Upper lobe of left lung (tissue), 6 donors: ENCODE data around the gene ID2. TPM values are rescaled to one million over a fixed set of nuclear protein-coding genes. Genes with fewer than 3 reads are reported as not detected.

Source experiments
- ATAC-seq, 2 donors: fragments of 200-7000 bp; cut with Tn5 transposase; one replicate each; pipeline ENCODE4 v1.9.1; 2022; ENCODE audit warnings: mild to moderate bottlenecking in 2 of 2, moderate library complexity in 2 of 2; ENCODE audit not compliant: low FRiP score in 2 of 2
- DNase-seq, 2 donors: peaks; one replicate each; pipeline ENCODE4 v3.0.0-alpha.2; 2019 to 2020
- H3K27ac ChIP-seq, 4 donors: fragments of 200-600 bp; sonication (generic); one replicate each; pipeline ENCODE4 v1.5.1; 2016 to 2019
- H3K27me3 ChIP-seq, 4 donors: fragments of 200-600 bp; sonication (generic); one replicate each; pipeline ENCODE4 v1.5.1; 2017 to 2019
- H3K36me3 ChIP-seq, 4 donors: fragments of 200-600 bp; sonication (generic); one replicate each; pipeline ENCODE4 v1.5.1; 2016 to 2019
- H3K4me1 ChIP-seq, 4 donors: fragments of 200-600 bp; sonication (generic); one replicate each; pipeline ENCODE4 v1.5.1; 2018 to 2019
- H3K4me3 ChIP-seq, 4 donors: fragments of 200-600 bp; sonication (generic); one replicate each; pipeline ENCODE4 v1.5.1; 2017 to 2019; ENCODE audit warnings: mild to moderate bottlenecking in 2 of 4, moderate library complexity in 1 of 4
- H3K9me3 ChIP-seq, 4 donors: fragments of 200-600 bp; sonication (generic); one replicate each; pipeline ENCODE4 v1.5.1; 2018 to 2019
- EP300 ChIP-seq, 4 donors: sonication (generic); formaldehyde crosslinking; IDR thresholded peaks; one replicate each; pipeline ENCODE4 v1.5.1; 2017; ENCODE audit warnings: antibody characterized with exemption in 4 of 4, control low read depth in 2 of 4
- POLR2A ChIP-seq, 4 donors: fragments of 450-650 bp; IDR thresholded peaks; one replicate each; pipeline ENCODE4 v1.5.1; 2016 to 2017; ENCODE audit warnings: antibody characterized with exemption in 4 of 4, mild to moderate bottlenecking in 2 of 4
- POLR2AphosphoS5 ChIP-seq, 2 donors: sonication (generic); formaldehyde crosslinking; IDR thresholded peaks; one replicate each; pipeline ENCODE4 v1.5.1; 2017; ENCODE audit warnings: antibody characterized with exemption in 2 of 2
- WGBS, 2 donors: methylation state at CpG; one replicate each; pipeline ENCODE4 v1.1.5; 2017 to 2018; 5-methylcytosine and 5-hydroxymethylcytosine counted together
- total RNA-seq, 6 donors: library from RNA; depleted of rRNA in 4 of 6; stranded (reverse); fragments of >200 nt in 4 of 6; gene quantifications; one replicate each; pipeline versions ENCODE4 v1.1.0 to v1.2.1, GENCODE V29; 2016 to 2021
- TF ChIP-seq, protein P1 (sequence below), 6 experiments: fragments of 450-650 bp in 4 of 6; fragments of 200-600 bp in 2 of 6; sonication (generic) in 2 of 6; IDR thresholded peaks; one replicate each; pipeline ENCODE4 v1.5.1; 2016 to 2019; ENCODE audit warnings: antibody characterized with exemption in 6 of 6
- donor health status: DM: no; HTN: no; CAD: no; lungs with moderate emphysema.
- donor health status: DM: no; HTN: yes; CAD: no; lungs with severe emphysema.

ID2 gene
- total RNA-seq, 6 donors from 2014 or later, result 85.4 to 175 (median 110) TPM

DNA sequence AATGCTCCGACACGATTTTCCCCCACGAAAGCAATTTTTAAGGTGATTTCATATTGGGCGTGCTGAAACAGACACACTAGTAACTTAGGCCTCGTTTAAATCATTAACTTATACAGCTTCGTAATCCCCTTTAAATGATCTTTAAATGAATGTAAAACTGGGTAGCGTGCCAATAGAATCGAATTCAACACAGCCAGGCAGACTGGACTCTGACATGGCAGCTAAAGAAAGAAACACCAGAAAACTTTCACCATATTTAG lies 2.4 kb upstream of the ID2 start:
- H3K4me3 ChIP-seq, result peak overlapping the region; percentile 25 to 67 (median 65)
- no peak for DNase-seq
- H3K4me1 ChIP-seq, result peaks cover 30 to 52% (median 38%) of the 10 kb centered on the region in 4 donors
- H3K27ac ChIP-seq, result peak overlapping the region; percentile 97 to 99 (median 98)
- ATAC-seq, result no peak
- H3K9me3 ChIP-seq, result peaks cover 0 to 5% (median 2%) of the 10 kb centered on the region in 4 donors
- H3K27me3 ChIP-seq, result no peaks in the 10 kb centered on the region
- TF ChIP-seq POLR2AphosphoS5 (IDR thresholded peaks at IDR 0.05) (no peak), EP300 (IDR thresholded peaks at IDR 0.05) (no peak), POLR2A (IDR thresholded peaks at IDR 0.05) (no peak)
- TF ChIP-seq, protein P1, sequence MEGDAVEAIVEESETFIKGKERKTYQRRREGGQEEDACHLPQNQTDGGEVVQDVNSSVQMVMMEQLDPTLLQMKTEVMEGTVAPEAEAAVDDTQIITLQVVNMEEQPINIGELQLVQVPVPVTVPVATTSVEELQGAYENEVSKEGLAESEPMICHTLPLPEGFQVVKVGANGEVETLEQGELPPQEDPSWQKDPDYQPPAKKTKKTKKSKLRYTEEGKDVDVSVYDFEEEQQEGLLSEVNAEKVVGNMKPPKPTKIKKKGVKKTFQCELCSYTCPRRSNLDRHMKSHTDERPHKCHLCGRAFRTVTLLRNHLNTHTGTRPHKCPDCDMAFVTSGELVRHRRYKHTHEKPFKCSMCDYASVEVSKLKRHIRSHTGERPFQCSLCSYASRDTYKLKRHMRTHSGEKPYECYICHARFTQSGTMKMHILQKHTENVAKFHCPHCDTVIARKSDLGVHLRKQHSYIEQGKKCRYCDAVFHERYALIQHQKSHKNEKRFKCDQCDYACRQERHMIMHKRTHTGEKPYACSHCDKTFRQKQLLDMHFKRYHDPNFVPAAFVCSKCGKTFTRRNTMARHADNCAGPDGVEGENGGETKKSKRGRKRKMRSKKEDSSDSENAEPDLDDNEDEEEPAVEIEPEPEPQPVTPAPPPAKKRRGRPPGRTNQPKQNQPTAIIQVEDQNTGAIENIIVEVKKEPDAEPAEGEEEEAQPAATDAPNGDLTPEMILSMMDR (IDR thresholded peaks at IDR 0.05), result no peak
- WGBS, 2 donors, result 16 to 25% methylated on average over 8 of the region's 8 CpGs
- H3K36me3 ChIP-seq, result no peaks in the 10 kb centered on the region

DNA sequence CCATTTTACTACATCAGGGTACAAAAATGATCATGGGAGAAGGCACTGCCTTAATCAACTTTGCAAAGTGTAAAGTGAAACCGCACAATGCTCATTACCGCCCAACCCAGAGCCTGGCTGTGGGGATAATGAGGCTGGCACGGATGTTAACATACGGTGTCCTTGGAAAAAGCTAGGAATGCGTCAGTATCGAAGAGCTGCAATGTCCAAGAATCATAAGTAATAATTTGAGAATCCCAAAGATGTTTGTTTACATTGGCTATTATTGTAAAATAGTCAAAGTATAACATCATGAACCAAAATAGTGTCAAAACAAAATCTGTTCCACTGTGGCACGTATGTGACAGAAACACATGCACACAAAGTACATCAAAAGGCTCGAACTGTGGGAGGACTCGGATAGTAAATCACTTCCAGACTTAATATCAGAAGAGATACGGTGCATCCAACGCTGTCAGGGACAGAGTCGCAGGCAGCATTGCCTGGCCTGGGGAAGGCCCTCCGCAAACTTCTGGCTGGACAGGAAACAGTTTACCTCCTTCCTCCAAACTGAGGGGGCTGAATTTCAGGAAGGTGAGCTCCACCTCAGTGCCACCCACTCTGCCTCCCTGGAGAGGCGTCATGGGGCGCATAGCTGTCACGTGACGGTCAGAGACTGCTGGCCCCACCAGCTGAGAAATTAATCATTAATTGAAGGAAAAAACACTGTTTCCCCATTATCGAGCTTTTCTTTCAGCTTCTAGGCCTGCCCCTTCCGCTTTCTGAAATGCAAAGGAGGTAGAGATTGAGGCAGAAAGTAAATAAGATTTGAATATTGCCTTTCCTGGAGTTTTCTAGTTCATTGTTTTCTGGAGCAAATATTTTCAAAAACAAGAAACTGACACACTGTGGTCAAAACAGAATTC lies 1.8 kb upstream of the ID2 start:
- H3K4me3 ChIP-seq, result peak overlapping the region in 3 of 4 donors; percentile 64 to 67 (median 66)
- ATAC-seq (no peak), DNase-seq (peak in 1 of 2 donors; percentile 83)
- 33 to 37% methylated on average over 19 of the region's 19 CpGs for WGBS, 2 donors
- peaks cover 30 to 58% (median 44%) of the 10 kb centered on the region in 4 donors for H3K4me1 ChIP-seq
- no peaks in the 10 kb centered on the region for H3K9me3 ChIP-seq
- no peaks in the 10 kb centered on the region for H3K27me3 ChIP-seq
- no peaks in the 10 kb centered on the region for H3K36me3 ChIP-seq
- TF ChIP-seq POLR2AphosphoS5 (IDR thresholded peaks at IDR 0.05) (peak; percentile 73 to 77), POLR2A (IDR thresholded peaks at IDR 0.05) (peak in 2 of 4 donors; percentile 22 to 66), EP300 (IDR thresholded peaks at IDR 0.05) (peak in 1 of 4 donors; percentile 66)
- TF ChIP-seq, protein P1 (IDR thresholded peaks at IDR 0.05), result no peak
- peak overlapping the region; percentile 97 to 99 (median 98) for H3K27ac ChIP-seq

DNA sequence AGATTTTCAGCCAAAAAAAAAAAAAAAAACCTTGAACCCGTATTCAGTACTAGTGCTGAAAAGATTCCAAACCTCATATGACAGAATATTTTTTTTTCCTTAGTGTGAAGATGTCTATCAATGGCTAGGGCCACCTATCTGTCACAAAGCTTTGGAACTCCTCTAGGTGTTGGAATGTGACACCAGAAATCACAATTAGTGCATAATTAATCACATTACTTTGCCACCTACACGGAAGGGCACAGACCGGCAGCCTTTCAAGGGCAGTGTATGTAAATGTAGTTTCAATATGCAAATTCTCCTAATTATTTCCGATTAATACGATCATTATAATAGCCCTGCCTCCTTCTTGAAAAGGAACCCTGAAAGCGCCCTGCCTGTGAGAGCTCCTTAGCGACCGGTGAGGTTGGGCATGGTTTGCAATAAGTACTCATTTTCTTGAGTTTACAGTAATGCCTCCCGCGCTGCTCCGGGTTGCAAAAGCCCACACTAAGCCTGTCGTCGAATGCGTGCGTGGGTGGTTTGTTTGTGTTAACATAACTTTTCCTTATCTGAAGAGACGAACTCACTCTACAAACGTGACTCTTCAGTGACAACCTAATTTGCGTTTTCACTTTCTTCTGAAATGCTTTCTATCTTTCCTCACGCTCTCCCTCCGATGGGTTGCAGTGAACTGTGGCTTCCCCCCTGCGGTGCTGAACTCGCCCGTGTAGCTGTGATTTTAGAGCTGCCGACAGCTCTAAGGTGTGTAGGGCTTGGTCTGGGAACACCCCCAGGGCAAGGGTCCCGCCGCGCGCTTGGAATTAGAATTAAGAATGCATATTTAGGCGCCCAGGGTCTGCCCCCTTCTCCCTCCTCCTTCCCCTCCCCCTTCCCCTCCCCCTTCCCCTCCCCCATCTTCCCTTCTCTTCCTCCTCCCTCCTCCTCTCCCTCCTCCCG lies 765 bp upstream of the ID2 start:
- 1 to 2% methylated on average over 29 to 30 of the region's 30 CpGs for WGBS, 2 donors
- peak overlapping the region; percentile 56 to 75 (median 66) for H3K4me3 ChIP-seq
- no peak for ATAC-seq
- TF ChIP-seq POLR2AphosphoS5 (IDR thresholded peaks at IDR 0.05), result peak; percentile 42 to 62
- TF ChIP-seq POLR2A (IDR thresholded peaks at IDR 0.05), result peak in 3 of 4 donors; percentile 32 to 54 (median 33)
- TF ChIP-seq EP300 (IDR thresholded peaks at IDR 0.05), result no peak
- DNase-seq, result peak in 1 of 2 donors; percentile 86
- no peaks in the 10 kb centered on the region for H3K36me3 ChIP-seq
- H3K27me3 ChIP-seq, result no peaks in the 10 kb centered on the region
- H3K27ac ChIP-seq, result peak overlapping the region; percentile 97 to 99 (median 98)
- H3K4me1 ChIP-seq, result peaks cover 32 to 66% (median 46%) of the 10 kb centered on the region in 4 donors
- no peaks in the 10 kb centered on the region for H3K9me3 ChIP-seq

GRCh38 chr2:8682719-8683667 lies 1.1 kb downstream of the ID2 start:
- TF ChIP-seq POLR2AphosphoS5 (IDR thresholded peaks at IDR 0.05) (peak; percentile 13 to 52), POLR2A (IDR thresholded peaks at IDR 0.05) (peak in 2 of 4 donors; percentile 8 to 36), EP300 (IDR thresholded peaks at IDR 0.05) (no peak)
- TF ChIP-seq, protein P1 (IDR thresholded peaks at IDR 0.05), result no peak
- WGBS, 2 donors, result 0 to 3% methylated on average over 30 of the region's 30 CpGs
- peak overlapping the region; percentile 77 to 98 (median 86) for H3K27ac ChIP-seq
- H3K4me3 ChIP-seq, result peak overlapping the region; percentile 64 to 84 (median 71)
- no peaks in the 10 kb centered on the region for H3K36me3 ChIP-seq
- H3K4me1 ChIP-seq, result peaks cover 14 to 47% (median 29%) of the 10 kb centered on the region in 4 donors
- no peak for ATAC-seq
- DNase-seq, result peak; percentile 71 to 86
- no peaks in the 10 kb centered on the region for H3K27me3 ChIP-seq
- H3K9me3 ChIP-seq, result no peaks in the 10 kb centered on the region
